HG03565 (cell line): ENCODE data around the gene ELF5.

ENCODE experiments used
- ATAC-seq: cut with Tn5 transposase; IDR thresholded peaks from one replicate; pipeline ENCODE4 v1.9.1; 2021; ENCODE audit warnings: mild to moderate bottlenecking, moderate library complexity; ENCODE audit not compliant: unreplicated experiment

ELF5 gene

GRCh38 chr11:34493926-34494595, 19.5 kb downstream of the ELF5 start:
- no peak for ATAC-seq

DNA sequence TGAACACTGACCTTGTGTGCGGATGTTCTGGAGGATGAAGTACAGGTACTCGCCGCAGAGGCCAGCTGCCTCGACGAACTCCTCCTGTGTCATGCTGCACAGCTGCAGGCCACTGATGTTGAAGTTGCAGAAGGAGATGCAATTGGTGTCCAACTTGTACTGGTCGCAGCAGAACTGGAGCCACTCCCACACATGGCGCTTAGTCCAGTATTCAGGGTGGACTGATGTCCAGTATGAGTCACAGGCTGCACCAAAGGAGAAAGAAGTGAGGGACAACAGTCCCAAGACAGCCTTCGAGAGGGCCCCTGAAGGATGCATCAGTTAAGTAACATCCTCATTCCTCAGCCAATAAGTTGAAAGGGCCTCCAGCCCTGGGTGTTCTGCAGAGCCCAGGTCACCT, 20.1 kb downstream of the ELF5 start:
- no peak for ATAC-seq

GRCh38 chr11:34492806-34493414, 20.7 kb downstream of the ELF5 start:
- no peak for ATAC-seq

GRCh38 chr11:34490304-34490703, 23.3 kb downstream of the ELF5 start:
- no peak for ATAC-seq

DNA sequence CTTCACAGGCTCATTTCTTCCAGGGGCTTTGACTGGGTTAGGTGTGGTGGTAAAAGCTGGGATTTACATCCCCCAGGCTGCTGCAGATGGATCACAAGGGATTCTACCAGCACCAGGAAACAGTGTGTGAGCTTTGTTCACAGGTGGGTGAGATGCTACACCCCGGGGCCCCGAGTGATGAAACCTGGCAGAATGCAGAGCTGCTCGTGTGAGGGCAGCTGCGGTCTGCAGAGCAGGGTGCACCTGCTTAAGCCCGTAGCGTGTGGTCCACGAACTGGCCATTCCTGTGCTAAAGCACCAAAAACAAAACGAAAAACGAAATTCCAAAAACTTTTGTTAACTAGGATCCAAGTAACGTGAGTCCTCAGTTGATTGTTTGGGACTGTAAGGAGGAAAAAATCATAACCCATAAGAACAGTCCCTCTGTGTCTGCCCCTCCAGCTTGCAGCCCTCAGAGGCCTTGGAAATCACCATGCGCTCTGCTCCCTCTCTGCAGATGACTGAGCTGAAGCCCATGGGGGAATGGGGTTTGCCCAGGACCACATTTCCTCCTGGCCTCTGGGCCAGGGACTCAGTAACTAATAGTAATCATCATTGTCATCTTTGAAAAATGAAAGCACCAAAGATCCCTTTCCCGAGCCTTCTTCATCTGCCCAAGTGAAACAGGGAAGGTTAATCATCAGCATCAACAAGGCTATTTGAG, 24.6 kb downstream of the ELF5 start:
- ATAC-seq: no peak

GRCh38 chr11:34487430-34487829, 26.2 kb downstream of the ELF5 start:
- no peak for ATAC-seq

- ATAC-seq: no peak
Observed at GRCh38 chr11:34483106-34483874, 30.3 kb downstream of the ELF5 start.

GRCh38 chr11:34481307-34481706, 32.3 kb downstream of the ELF5 start:
- ATAC-seq: no peak

DNA sequence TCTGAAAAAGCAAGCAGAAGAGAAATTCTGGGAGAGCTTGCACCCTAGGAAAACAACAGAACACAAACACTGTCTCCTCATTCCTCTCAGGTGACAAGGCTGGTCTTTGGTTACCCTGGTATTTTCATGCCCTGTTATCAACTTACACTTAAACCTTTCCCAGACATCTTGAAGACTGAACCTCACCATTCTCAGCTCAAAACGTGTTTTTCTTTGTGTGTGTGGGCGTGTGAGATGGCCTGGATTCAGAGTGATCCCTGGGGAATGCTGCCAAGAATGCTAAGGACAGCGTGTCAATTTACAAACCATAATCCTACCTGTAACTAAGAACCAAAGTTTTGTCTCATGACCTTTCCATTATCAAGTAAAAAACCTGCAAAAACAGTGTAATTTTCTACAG, 33.3 kb downstream of the ELF5 start:
- no peak for ATAC-seq

DNA sequence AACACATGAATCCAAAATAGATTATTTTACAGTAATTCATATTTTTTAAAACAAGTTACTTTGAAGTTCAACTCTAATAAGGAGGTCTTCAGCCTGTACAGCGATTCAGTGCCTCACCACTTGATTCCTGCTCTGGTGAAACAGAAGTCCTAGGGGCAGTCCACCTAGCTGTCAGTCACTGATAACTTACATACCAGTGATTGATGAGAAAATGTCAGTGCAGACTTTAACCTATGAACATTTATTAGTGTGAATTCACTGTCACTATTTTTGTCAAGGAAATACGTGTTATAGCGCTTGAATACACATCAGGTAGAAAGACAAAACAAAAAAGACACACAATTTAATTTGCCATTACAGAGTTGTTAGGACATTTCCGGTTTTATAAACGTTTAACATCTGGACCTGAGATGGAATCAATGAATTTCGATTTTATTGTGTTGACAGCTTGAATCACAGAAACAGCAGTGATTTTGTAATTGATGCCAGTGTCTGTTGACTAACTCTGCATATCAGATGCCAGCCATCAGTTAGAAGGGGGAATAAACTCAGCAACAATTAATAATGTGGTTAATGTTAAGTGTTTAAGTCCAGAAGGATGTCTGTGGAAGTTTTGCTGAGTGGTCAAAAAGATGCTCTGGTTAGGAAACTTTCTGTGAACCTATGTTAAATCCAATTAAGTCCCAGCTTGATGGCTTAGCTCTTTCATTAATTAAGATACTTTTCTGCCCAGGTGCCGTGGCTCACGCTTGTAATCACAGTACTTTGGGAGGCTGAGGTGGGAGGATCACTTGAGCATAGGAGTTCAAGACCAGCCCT, 34.5 kb downstream of the ELF5 start:
- ATAC-seq: no peak

DNA sequence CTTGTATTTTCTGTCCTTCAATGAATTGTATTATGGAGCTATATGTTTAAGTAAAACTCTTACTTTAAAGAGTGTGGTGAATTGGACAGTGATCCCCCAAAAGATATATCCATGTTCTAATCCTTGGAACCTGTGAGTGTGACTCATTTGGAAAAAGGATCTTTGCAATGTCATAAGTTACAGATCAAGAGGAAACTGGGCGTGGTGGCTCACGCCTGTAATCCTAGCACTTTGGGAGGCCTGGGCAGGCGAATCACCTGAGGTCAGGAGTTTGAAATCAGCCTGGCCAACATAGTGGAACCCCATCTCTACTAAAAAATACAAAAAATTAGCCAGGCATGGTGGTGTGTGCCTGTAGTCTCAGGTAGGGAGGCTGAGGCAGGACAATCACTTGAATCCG, 36.7 kb downstream of the ELF5 start:
- no peak for ATAC-seq

- ATAC-seq: no peak
Observed at GRCh38 chr11:34475656-34476055, 37.9 kb downstream of the ELF5 start.

DNA sequence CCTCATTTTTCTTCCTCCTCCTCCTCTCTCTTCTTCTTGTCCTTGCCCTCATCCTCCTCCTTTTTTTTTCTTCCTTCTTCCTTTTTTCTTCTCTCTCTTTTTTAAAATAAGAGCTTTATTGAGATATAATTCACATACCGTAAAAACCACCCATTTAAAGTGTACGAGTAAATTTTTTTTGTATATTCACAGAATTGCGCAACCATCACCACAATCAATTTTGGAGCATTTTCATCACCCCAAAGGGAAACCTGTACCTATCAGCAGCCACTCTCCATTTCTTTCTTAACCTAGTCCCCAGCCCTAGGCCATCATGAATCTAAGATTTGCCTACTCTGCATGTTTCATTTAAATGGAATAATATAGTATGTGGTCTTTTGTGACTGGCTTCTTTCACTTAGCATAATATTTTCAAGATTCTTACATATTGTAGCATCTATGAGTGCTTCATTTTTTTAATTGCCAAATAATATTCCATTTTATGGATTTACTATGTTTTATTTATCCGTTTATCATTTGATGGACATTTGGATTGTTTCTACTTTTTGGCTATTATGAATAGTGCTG, 39.9 kb downstream of the ELF5 start:
- no peak for ATAC-seq

GRCh38 chr11:34468209-34468841, 45.3 kb downstream of the ELF5 start:
- no peak for ATAC-seq

GRCh38 chr11:34466802-34467488, 46.6 kb downstream of the ELF5 start:
- no peak for ATAC-seq

DNA sequence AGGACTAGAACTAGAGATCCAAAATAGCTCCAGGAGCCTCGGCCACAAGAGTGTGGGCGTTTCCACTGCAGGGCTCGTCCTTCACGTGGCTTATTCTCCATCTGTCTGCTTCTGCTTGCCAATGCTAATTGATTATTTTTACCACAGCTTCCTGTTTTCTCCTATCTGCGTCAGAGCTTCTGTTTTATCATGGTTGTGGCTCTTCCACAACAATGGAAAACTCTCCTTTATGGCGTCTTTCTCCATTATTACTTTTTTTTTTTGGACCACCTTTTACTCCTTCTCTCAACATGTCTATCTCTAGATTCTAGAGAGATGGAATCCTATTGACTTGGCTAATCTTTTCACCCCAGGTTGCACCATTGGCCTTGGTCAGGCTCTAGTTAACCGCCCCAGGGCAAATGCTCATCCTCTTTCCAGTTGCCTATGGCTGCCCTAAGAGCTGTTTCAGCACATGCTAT, 49.0 kb downstream of the ELF5 start:
- no peak for ATAC-seq

GRCh38 chr11:34461215-34461614, 52.4 kb downstream of the ELF5 start:
- no peak for ATAC-seq

DNA sequence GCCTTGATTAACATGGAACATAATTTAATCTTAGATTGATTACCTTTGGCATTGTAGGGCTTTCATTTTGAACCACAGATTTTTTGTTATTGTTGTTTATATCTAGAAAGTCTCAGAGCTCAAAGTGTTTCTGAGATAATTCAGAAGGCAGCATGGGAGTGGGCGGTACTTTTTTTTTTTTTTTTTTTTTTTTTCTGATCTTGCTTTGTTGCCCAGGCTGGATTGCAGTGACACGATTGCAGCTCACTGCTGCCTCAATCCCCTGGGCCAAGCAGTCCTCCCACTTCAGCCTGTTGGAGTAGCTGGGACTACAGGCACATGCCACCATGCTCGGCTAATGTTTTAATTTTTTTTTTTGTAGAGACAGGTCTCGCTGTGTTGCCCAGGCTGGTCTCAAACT, 53.3 kb downstream of the ELF5 start:
- ATAC-seq: no peak

GRCh38 chr11:34459507-34460162, 54.0 kb downstream of the ELF5 start:
- ATAC-seq: no peak
